Activated CD4-positive, alpha-beta T cell treated with anti-CD3 and anti-CD28 coated beads, Interleukin-2, Interleukin-6, amounts not matched to agents 100 ng/mL and 50 ng/mL, durations not matched to agents 16 hours and 8 hours (primary cell): Measurements from ENCODE around the gene RGP1.
A peak's percentile ranks its signal among the peaks of the same experiment; 100 is the strongest.

Experiments used
- DNase-seq: peaks from one replicate; pipeline ENCODE4 v3.0.0-alpha.2; 2020

RGP1 gene

GRCh38 chr9:35723908-35724307 lies 25.2 kb upstream of the RGP1 start:
- no peak for DNase-seq

- no peak for DNase-seq
Measured at GRCh38 chr9:35725362-35725761, 23.7 kb upstream of the RGP1 start.

GRCh38 chr9:35726931-35727330 lies 22.2 kb upstream of the RGP1 start:
- DNase-seq, result peak; percentile 44

- DNase-seq, result peak; percentile 18
Measured at GRCh38 chr9:35727676-35728040, 21.4 kb upstream of the RGP1 start.

- peak; percentile 80 for DNase-seq
Measured at GRCh38 chr9:35728041-35728971, 20.8 kb upstream of the RGP1 start.

GRCh38 chr9:35729101-35729500 lies 20.0 kb upstream of the RGP1 start:
- DNase-seq, result no peak

GRCh38 chr9:35729700-35730485 lies 19.2 kb upstream of the RGP1 start:
- DNase-seq, result peak; percentile 62

GRCh38 chr9:35730486-35730854 lies 18.6 kb upstream of the RGP1 start:
- DNase-seq, result no peak

GRCh38 chr9:35731415-35732184 lies 17.5 kb upstream of the RGP1 start:
- no peak for DNase-seq

- peak; percentile 98 for DNase-seq
Measured at GRCh38 chr9:35732185-35732799, 16.8 kb upstream of the RGP1 start, which contains the start of the genes CREB3 and TLN1. Gene CREB3 (plus strand): TSS chr9:35732666. CDS start chr9:35732773, 107 bp downstream. Gene TLN1 (minus strand): TSS chr9:35732195. CDS start chr9:35725694, 6,501 bp downstream.

- peak; percentile 34 for DNase-seq
Measured at GRCh38 chr9:35732800-35733541, 16.1 kb upstream of the RGP1 start.

- no peak for DNase-seq
Measured at GRCh38 chr9:35734096-35734495, 15.0 kb upstream of the RGP1 start.

GRCh38 chr9:35736201-35736633 lies 12.9 kb upstream of the RGP1 start:
- peak; percentile 84 for DNase-seq

- no peak for DNase-seq
Measured at GRCh38 chr9:35737143-35737542, 11.9 kb upstream of the RGP1 start.

GRCh38 chr9:35738186-35738585 lies 10.9 kb upstream of the RGP1 start:
- no peak for DNase-seq

- no peak for DNase-seq
Measured at GRCh38 chr9:35738924-35739323, 10.2 kb upstream of the RGP1 start.

GRCh38 chr9:35740243-35740642 lies 8.8 kb upstream of the RGP1 start:
- DNase-seq, result no peak

- no peak for DNase-seq
Measured at GRCh38 chr9:35741740-35742139, 7.3 kb upstream of the RGP1 start.

GRCh38 chr9:35743452-35743851 lies 5.6 kb upstream of the RGP1 start:
- no peak for DNase-seq

- no peak for DNase-seq
Measured at GRCh38 chr9:35743880-35744518, 5.1 kb upstream of the RGP1 start.

GRCh38 chr9:35745569-35745968 lies 3.5 kb upstream of the RGP1 start:
- no peak for DNase-seq
